Measurements from ENCODE around the gene TRIP6.

GRCh38 chr7:100829150-100829716, 38.0 kb upstream of the TRIP6 start:
- no peak for TF ChIP-seq SP2 (IDR thresholded peaks at IDR 0.05; ENCODE audit: low read length)
- TF ChIP-seq CTCF (IDR thresholded peaks at IDR 0.05; ENCODE audit: control extremely low read depth in 1 of 3, insufficient read depth in 1 of 3, low read depth in 1 of 3, low read length in 3 of 3): no peak
